Fibroblast of mammary gland (primary cell): Measurements from ENCODE around the gene ARHGEF28.

Experiments
- DNase-seq: peaks from one replicate; pipeline ENCODE4 v3.0.0-alpha.2; 2010; ENCODE audit warnings: low read depth
- H3K4me3 ChIP-seq: 2 replicates; pipeline ENCODE4 v1.5.1; 2011; ENCODE audit warnings: low read depth, mild to moderate bottlenecking, low read length, moderate library complexity; ENCODE audit not compliant: control insufficient read depth
- TF ChIP-seq, protein P1 (sequence below): conservative IDR thresholded peaks from 2 replicates; pipeline ENCODE4 v1.5.1; 2011; ENCODE audit warnings: low read depth, low read length, inconsistent platforms; ENCODE audit not compliant: control insufficient read depth, insufficient read depth

The ARHGEF28 gene

DNA sequence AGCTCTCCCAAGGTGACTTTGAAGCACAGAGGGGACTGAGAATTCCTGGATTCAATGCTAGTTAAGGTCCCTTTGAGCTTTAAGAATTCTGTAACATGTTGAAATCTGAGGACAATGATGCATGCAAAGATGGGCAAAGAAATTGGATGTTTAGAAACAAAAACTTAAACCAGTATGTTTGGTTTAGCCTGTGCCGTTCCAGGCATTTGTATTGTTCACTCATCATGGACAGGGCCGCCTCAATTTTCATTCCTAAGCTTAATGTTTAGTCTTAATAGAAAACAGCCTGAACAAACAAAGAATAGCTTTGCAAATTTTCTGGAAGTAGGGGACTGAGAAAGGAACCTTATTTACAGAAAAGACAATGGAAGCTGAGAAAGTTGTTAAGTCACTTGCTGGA is 267.8 kb downstream of the ARHGEF28 start:
- no peak overlapping the region for H3K4me3 ChIP-seq
- no peak for DNase-seq
- TF ChIP-seq, protein P1, sequence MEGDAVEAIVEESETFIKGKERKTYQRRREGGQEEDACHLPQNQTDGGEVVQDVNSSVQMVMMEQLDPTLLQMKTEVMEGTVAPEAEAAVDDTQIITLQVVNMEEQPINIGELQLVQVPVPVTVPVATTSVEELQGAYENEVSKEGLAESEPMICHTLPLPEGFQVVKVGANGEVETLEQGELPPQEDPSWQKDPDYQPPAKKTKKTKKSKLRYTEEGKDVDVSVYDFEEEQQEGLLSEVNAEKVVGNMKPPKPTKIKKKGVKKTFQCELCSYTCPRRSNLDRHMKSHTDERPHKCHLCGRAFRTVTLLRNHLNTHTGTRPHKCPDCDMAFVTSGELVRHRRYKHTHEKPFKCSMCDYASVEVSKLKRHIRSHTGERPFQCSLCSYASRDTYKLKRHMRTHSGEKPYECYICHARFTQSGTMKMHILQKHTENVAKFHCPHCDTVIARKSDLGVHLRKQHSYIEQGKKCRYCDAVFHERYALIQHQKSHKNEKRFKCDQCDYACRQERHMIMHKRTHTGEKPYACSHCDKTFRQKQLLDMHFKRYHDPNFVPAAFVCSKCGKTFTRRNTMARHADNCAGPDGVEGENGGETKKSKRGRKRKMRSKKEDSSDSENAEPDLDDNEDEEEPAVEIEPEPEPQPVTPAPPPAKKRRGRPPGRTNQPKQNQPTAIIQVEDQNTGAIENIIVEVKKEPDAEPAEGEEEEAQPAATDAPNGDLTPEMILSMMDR: no peak

DNA sequence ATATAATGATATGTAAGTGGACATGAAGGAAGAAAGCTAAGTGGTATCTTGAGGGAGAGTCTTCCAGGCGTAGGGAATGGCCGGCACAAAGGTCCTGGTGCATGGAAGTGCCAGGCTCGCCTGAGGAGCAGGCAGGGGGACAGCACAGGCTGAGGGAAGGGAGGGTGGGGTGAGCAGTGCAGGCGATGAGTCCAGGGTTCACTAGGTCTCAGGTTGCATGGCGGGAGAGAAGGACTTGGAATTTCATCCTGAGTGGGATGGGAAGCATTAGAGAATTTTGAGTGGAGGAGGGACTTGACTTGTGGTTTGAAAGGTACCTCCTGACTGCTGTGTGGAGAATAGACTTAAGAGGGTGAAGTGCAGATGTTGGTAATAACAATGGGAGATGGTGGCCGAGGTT is 268.9 kb downstream of the ARHGEF28 start:
- TF ChIP-seq, protein P1: no peak

DNA sequence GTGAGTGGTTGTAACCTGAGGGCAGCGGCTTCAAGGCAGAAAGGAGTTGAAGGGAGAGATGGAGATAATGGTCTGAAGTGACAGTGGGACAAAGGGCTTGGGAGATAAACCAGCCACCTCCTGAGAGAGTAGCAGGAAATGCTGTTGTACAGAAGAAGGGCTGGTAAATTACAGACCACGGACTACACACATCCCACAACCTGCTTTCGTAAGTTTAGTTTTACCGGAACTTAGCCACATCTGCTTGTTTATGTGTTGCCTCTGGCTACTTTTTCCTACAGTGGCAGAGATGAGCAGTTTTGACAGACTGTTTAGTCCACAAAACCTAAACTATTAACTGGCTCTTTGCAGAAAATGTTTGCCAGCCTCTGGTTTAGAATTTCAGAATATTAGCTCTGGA is 269.5 kb downstream of the ARHGEF28 start:
- no peak for DNase-seq
- TF ChIP-seq, protein P1: no peak

More for the DNA sequence above, 268.9 kb downstream of the ARHGEF28 start:
- no peak for DNase-seq
- H3K4me3 ChIP-seq: no peak overlapping the region

DNA sequence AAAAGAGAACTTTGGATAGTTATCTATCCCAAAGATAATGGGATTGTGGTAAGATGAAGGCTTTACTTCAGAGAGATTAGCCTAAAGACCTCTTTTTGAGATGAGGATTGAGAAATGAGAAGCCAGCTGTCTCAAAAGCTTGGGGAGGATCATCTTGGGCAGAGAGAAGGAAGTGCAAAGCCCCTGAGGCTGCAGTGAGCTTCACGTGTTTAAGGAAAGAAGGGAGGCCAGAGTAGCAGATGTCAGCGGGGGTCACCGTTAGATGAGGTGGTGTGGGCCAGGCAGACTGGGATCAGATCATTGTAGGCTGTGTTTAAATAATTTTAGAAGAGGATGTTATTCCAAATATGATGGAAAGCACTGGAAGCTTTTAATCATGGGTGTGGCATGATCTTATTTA is 270.1 kb downstream of the ARHGEF28 start:
- no peak overlapping the region for H3K4me3 ChIP-seq
- TF ChIP-seq, protein P1: no peak
- no peak for DNase-seq

More for the DNA sequence above, 269.5 kb downstream of the ARHGEF28 start:
- H3K4me3 ChIP-seq: no peak overlapping the region

DNA sequence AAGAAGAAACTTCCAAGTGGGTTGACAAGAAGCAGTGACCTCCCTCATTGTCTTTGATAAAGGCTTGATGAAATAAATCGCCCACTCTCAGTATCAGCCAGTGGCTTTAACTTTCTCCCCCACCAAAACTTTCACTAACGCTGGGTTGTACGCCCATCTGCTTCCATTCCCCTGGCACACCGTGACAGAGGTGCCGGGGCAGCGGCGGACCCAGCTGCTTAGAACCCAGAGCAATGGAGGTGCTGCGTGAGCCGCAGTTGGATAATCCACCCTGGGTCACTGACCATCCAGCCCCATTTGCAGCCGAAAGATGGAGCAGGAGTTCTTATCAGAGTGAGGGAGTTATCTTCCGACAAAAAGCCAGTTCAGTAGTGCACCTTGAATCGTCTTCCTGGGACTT is 270.7 kb downstream of the ARHGEF28 start:
- H3K4me3 ChIP-seq: no peak overlapping the region
- TF ChIP-seq, protein P1: no peak
- DNase-seq: no peak

DNA sequence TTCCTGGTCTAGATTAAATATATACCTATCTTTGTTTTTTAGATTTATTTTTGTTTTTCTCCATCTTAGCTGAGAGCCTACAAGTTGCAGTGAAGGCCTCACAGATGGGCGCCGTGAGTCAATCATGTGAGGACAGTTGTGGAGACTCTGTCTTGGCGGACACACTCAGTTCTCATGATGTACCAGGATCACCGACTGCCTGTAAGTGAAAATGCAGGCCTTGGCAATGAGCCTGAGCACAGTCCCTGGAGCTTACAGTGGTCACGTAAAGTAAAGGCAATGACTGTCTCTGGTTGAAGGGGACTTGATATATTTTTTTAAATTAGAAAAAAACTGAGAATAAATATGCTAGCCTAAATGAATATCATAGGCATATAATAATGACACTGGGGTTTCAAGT is 271.9 kb downstream of the ARHGEF28 start:
- TF ChIP-seq, protein P1: no peak
- no peak for DNase-seq
- no peak overlapping the region for H3K4me3 ChIP-seq

DNA sequence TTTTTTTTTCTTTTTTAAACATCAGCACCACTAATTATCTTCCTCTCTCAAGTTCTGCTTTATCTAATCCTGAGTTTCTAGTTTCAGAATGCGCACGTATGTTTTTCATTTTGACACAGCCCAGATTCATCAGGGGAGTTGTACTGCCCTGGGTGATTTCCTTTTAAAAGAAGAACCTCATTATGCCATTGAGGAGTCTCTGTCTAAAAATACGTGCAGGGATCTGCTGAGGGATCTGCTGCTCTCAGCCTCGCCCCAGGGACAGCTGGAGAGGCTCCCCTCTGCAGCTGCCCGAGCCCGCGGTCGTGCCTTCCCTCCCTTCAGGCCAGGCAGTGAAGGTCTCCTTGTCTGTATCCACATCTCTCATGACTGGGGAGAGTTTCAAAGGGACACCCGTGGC is 273.1 kb downstream of the ARHGEF28 start:
- no peak for DNase-seq
- TF ChIP-seq, protein P1: no peak
- H3K4me3 ChIP-seq: no peak overlapping the region
